NCI-H2029 (cell line): ENCODE results near the gene PHF24.

ENCODE experiments used
- DNase-seq: peaks from one replicate; lab custom pipeline; 2025; lab: John Stamatoyannopoulos, UW

The PHF24 gene

DNA sequence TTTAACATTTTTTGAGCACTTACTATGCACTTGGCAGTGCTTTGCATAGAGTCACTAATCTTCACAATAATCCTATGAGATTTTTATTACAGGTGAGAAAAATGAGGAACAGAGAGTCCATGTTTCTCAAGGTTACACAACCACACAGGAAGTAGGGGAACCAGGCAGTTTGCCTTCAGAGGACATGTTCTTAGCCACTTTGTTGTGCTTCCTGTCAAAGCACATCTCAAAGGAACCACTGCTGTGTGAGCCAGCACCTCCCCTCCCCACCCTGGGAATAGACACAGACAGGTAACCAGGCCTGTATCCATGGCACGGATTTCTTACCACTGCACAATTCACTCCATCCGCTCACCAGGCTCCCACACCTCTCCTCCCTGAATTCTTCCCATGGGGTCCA, 25.1 kb downstream of the PHF24 start:
- no peak for DNase-seq

DNA sequence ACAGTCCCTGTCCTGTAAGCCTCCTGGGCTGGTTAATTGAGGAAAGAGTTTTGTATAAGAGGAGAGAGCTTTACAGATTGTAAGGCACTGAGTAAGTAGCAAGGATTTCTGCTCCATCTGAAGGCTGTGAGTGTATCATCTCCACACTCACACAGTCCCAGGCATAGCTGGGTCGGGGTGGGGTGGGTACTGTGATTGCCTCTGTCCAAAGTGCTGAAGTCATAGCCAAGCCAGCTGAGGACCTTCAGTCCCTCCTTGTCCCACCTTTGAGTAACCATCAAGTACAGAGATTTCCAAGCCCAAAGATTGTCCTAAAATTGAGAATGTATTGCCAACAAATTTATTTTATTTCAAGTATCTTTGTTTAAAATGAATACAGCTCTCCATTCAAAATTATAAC, 26.0 kb downstream of the PHF24 start:
- DNase-seq = no peak

DNA sequence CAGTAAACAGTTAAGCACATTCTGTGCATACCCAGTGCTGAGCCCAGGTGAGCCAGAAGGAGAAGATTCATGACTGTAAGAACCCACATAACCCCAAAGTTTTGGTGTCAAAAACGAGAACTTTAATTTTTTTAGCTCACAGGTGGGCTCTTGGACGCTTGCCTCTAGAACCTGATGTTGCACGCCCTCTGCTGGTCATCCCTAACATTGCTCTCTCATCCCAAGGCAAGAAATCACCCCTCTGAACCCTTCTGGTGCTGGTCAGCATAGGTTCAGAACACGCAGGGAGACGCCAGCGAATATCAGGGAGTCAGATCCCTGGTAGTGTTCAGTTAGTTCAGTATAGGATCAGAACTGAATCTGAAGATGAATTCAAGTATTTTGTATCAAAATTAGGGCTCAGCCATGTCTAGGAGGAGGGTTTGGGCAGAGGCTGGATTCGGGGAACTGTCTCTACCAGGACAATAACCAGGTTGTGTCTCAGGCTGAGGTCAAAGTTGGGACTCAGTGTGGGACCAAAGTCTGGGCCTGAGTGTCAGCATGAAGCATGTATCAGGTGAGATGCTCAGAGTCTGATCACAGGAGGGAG, 27.3 kb downstream of the PHF24 start:
- DNase-seq = peak; percentile 26

DNA sequence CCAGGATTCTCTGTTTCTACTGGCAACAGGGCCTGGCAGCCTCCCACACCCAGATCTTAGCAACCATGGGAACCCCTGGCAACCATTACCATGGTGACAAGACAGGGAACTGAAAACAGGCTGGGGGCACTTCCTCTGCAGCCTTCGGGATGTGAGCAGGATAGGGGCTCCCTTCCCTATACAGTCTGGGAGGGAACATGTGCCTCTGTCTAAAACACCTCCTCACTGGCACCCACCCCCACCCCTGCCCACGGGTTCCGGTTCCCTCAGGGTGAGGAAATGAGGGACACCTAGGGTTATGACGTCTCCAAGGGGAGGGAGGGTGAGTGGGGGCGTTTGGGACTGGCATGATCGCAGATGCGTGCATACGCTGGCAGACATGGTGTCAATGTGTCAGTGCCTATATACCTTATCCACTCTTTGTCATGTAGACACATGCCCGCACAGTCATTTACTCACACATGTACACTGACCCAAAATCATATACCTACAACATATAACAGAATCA, 28.5 kb downstream of the PHF24 start:
- DNase-seq = peak; percentile 16

GRCh38 chr9:34987160-34987901, 29.2 kb downstream of the PHF24 start:
- DNase-seq = peak; percentile 63

GRCh38 chr9:34988218-34989002, 30.3 kb downstream of the PHF24 start:
- peak; percentile 23 for DNase-seq

DNA sequence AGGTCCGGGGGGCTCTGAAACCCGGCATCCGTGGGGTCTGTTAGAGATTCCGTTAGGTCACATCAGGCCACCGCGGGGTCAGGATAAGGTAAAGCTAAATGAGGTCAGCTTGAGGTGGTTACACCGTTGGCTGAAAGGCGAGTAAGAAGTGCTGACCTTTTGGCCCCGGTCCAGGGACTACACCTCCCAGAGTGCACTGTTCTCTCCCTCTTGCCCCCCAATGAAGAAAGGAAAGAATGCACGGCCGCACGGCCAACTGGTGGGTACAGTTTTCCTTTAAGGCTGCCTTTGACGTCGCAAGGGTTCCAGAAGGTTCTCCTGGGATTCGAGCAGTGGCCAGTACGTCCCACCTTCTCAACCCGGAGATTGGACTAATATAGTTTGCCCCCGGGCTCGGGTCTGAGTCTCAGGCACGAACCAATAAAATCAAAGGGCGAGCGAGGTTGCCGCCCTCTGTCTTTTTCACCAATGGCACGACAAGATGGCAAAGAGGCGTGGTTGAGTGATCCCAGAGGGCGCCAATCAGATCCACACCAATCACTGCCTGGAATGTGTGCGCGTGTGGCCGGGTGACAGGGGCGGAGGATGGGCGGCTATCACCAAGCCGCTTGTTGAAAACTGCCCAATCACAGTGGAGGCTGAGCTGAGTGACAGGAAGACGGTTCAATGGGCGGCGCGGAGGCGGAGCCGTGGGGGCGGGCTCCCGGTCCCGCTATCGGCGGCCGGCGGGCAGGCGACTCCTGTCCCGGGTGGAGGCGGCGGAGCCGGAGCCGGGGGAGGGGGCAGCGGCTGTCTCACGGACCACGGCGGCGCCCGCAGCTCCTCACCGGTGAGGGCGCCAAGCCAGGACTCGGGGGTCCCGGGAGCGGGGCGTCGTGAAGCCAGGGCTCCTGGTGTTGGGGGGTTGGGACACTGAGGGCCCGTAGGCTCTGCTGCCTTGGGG, 31.2 kb downstream of the PHF24 start, which contains the start of gene DNAJB5:
TSS of gene DNAJB5 (plus strand) at position 743 of the 943 bp plus-strand sequence. CDS start 886 bp downstream, outside the sequence.
- DNase-seq = peak; percentile 99

DNA sequence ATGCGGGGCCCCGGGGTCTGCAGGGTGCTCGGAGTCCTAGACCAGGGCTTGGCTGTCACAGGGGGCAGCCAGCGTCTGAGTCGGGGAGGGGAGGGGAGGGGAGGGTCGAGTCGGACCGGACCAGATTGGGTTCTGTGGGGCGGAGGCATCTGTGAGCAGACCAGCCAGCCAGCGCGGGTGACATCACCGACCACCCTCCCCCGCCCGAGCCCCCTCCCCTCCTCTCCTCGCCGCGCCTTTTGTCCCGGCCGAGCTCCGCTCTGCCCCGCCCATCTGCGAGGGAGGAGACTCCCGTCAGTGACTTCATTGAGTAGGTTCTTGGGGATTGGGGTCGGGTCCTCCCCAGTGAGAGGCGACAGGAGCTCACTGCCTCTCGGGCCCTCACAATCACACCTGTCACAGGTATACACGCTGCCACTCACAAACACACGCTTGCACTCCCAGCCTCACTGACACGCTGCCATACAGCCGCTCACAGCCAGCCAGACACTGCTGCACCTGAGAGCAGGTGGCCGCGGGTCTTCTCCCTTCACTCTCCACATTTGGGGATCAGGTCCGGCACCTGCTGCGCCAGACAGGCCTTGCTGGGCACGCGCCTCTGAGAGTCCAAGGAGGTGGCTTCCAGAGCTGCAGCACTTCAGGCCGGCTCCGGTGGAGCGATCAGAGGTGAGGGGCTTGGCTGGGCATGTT, 32.0 kb downstream of the PHF24 start:
- peak; percentile 55 for DNase-seq

DNA sequence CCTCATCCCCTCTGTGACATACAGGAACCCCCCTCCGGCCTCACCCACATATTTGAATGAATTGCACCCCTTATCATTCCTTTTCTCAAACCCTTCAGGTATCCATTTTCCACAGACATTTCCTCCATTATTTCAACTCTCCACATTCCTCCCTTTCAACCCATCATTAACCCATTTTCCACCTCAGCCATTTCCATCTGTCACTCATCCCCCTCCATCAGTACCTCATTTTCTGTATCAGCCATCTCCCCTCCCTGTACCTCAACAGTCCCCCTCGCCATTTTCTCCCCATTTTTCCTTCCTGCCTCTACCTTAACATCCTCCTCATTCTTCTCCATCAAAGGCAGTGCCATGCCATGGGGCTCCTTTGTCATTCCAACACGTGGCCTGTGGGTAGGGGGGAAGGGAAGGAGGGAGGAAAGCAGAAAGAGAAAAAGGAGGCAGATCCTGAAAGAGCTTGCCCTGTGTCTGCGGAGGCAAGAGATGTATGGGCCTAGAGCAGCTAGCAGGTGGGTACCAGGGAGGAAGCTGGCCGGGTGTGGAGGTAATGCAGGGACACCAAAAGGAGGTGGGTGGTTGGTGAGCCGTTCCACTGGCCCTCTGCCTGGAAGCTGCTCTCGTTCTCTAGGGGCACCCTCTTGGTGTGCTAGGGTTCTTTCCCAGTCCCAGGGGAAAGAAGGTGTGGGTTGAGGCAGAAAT, 33.0 kb downstream of the PHF24 start:
- no peak for DNase-seq

DNA sequence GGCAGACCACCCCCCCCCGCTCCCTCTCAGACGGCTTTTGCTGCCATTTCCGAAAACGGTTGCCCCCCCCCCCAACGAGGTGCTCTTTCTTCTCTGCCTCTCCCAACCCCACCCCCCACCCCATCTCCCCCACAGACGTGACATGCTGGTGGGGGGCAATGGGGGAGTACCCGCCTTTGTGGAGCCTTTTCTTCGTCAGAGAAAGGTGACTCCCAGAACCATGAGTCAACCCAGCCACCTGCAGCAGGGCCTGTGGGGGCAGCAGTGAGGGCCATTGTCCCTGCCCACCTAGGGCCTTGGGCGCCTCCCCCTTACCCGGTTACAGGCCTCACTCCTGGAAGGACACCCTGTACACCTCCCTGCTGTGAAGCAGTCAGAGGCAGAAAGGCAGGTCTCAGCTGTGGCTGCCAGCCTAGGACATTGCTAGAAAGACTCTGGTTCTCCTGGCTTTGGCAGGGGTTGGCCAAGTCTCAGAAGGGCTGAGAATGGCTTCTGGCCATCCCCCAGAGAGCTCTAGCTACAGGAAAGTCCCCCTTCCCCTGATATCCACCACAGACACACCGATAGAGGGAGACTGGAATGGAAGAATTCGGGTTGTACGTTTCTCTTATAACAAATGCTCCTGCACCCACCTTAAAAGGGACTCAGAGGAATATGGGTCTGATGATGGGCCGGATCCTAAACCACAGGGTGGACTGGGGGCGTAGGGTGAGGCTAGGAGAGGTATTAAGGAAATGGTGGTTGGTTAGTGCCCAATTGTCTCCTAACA, 33.7 kb downstream of the PHF24 start:
- no peak for DNase-seq

GRCh38 chr9:34992376-34992951, 34.4 kb downstream of the PHF24 start:
- no peak for DNase-seq

- peak; percentile 48 for DNase-seq
Measured at GRCh38 chr9:34993502-34994259, 35.6 kb downstream of the PHF24 start.

DNA sequence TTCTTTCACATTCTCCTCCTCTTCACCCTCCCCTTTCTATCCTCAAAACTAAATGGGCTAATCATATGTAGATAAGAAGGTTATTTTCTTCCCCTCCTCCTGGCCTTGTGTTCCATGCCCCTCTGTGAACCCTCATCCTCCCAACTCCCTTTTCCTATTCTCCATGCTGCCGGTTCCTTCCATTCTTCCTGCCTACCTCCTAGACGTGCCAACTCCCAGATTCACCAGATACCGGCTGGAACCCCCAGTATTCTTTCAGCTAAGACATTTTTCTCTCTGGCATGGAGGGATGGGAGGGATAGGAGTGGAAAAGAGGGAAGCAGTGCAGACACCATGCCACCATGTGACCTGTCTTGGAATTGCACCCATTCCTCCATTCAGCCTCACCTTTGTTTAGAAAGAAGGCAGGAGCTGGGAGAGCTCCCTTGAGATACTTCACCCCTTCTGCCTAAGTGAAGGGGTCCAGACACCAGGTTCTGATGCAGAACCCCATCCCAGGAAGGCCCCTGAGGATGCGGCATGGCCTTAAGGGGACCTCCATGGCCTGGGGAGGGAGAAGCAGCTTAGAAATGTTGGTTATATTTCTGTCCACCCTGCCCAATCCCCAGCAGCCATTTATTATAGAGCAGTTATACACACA, 36.3 kb downstream of the PHF24 start:
- peak; percentile 55 for DNase-seq

DNA sequence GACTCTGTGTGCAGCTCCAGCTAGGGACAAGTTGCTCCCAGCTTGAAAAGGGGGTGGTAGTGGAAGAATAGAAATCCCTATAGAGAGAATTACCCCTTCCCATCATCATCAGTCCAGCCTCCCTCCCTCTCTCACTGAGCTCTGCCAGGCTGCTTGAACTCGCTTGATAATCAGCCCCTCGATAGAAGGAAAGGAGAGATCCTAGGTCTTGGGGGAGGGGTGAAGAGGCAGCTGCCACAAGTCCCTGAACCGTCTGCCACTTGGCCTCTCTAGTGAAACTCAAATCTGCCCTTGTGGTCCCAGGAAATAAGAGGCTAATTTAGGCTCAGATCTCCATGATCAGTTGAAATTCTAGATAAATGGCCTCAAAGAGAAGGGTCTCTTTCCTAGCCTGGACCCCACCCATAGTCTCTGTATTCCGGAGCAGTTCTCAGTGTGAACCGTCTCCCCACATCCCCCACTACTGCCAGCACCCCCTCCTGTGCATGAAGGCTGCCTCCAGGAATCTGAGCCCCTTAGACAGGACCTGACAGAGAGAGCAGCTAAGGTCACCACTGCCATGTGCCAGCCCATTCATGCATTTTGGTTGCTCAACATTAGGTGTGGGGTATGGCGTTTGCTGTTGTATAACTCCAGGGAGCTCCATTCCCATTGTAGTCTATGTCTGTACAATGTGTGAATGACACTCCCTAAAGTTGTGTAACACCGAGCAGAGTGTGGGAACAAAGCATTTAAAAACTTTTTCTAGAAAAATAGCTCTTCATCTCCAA, 37.0 kb downstream of the PHF24 start:
- DNase-seq = no peak

GRCh38 chr9:34995670-34996060, 37.6 kb downstream of the PHF24 start:
- no peak for DNase-seq

GRCh38 chr9:34996181-34996904, 38.3 kb downstream of the PHF24 start:
- no peak for DNase-seq

DNA sequence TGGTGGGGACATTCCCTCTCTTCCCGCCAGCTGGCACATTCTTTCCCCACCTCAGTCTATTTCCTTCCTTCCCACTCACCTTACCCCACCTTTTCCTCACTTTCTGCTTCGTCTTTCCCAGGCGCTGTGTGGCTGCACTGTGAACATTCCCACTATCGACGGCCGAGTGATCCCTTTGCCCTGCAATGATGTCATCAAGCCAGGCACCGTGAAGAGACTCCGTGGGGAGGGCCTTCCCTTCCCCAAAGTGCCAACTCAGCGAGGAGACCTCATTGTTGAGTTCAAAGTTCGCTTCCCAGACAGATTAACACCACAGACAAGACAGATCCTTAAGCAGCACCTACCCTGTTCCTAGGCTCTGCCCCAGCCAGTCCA, 38.8 kb downstream of the PHF24 start:
- DNase-seq = no peak
